Measurements from ENCODE around the gene SORT1.

GRCh38 chr1:109354929-109355328 is 42.8 kb downstream of the SORT1 start:
- TF ChIP-seq CTCF (IDR thresholded peaks at IDR 0.05; ENCODE audit: insufficient read depth, low read length, poor library complexity, severe bottlenecking) = no peak
- no peak for TF ChIP-seq EZH2phosphoT487 (conservative IDR thresholded peaks at IDR 0.05; ENCODE audit: low read length)

All from SU-DHL-6 (cell line).